Nephron progenitor cell (in vitro differentiated cells): ENCODE measurements around the gene CFAP46.
A peak's percentile ranks its signal among the peaks of the same experiment; 100 is the strongest.

Experiments used
- DNase-seq: peaks from one replicate; pipeline ENCODE4 v3.0.0; 2021
- H3K27ac Mint-ChIP-seq: 2 replicates; pipeline ENCODE4 v1.8.0; 2021; ENCODE audit warnings: mild to moderate bottlenecking, moderate library complexity, mixed read lengths
- H3K27me3 Mint-ChIP-seq: 2 replicates; pipeline ENCODE4 v1.8.0; 2021; ENCODE audit warnings: mild to moderate bottlenecking, low read depth, mixed read lengths; ENCODE audit not compliant: poor library complexity
- H3K36me3 Mint-ChIP-seq: 2 replicates; pipeline ENCODE4 v1.8.0; 2021; ENCODE audit warnings: low read depth, mixed read lengths
- H3K4me1 Mint-ChIP-seq: 2 replicates; pipeline ENCODE4 v1.8.0; 2021; ENCODE audit warnings: mixed read lengths
- H3K4me3 Mint-ChIP-seq: 2 replicates; pipeline ENCODE4 v1.8.0; 2021; ENCODE audit warnings: mild to moderate bottlenecking, moderate library complexity, mixed read lengths
- H3K9me3 Mint-ChIP-seq: 2 replicates; pipeline ENCODE4 v1.8.0; 2021; ENCODE audit warnings: mild to moderate bottlenecking, moderate library complexity, mixed read lengths
- CTCF ChIP-seq: fragments of 200-600 bp; sonication (generic); IDR thresholded peaks from 2 replicates; pipeline ENCODE4 v1.5.0; 2021; ENCODE audit warnings: antibody characterized with exemption

CFAP46 gene

GRCh38 chr10:132977076-132977475, 34.7 kb upstream of the CFAP46 start:
- peaks cover 27% of the 10 kb centered on the region for H3K4me1 Mint-ChIP-seq
- H3K27ac Mint-ChIP-seq: no peak overlapping the region
- H3K9me3 Mint-ChIP-seq: no peaks in the 10 kb centered on the region
- peaks cover 42% of the 10 kb centered on the region for H3K27me3 Mint-ChIP-seq
- no peak for TF ChIP-seq CTCF
- DNase-seq: no peak
- H3K4me3 Mint-ChIP-seq: no peak overlapping the region
- no peaks in the 10 kb centered on the region for H3K36me3 Mint-ChIP-seq

- H3K36me3 Mint-ChIP-seq: no peaks in the 10 kb centered on the region
- H3K4me3 Mint-ChIP-seq: no peak overlapping the region
- H3K4me1 Mint-ChIP-seq: peaks cover 35% of the 10 kb centered on the region
- H3K27ac Mint-ChIP-seq: peak overlapping the region; percentile 16
- H3K9me3 Mint-ChIP-seq: peaks cover 5% of the 10 kb centered on the region
- DNase-seq: no peak
- peaks cover 37% of the 10 kb centered on the region for H3K27me3 Mint-ChIP-seq
- TF ChIP-seq CTCF: no peak
These were observed 33.7 kb upstream of the CFAP46 start for GRCh38 chr10:132975831-132976682.

GRCh38 chr10:132974886-132975830, 32.8 kb upstream of the CFAP46 start:
- no peak for DNase-seq
- H3K4me1 Mint-ChIP-seq: peaks cover 35% of the 10 kb centered on the region
- peaks cover 40% of the 10 kb centered on the region for H3K27me3 Mint-ChIP-seq
- peaks cover 10% of the 10 kb centered on the region for H3K9me3 Mint-ChIP-seq
- H3K27ac Mint-ChIP-seq: peak overlapping the region; percentile 93
- H3K36me3 Mint-ChIP-seq: no peaks in the 10 kb centered on the region
- no peak overlapping the region for H3K4me3 Mint-ChIP-seq
- no peak for TF ChIP-seq CTCF

- Mint-ChIP-seq H3K27me3 (peaks cover 39% of the 10 kb centered on the region), H3K36me3 (no peaks in the 10 kb centered on the region), H3K4me3 (no peak overlapping the region), H3K9me3 (peaks cover 13% of the 10 kb centered on the region), H3K4me1 (peaks cover 35% of the 10 kb centered on the region), H3K27ac (no peak overlapping the region)
- no peak for TF ChIP-seq CTCF
- no peak for DNase-seq
These were observed 32.0 kb upstream of the CFAP46 start for GRCh38 chr10:132974249-132974796.

GRCh38 chr10:132973903-132974241, 31.5 kb upstream of the CFAP46 start:
- H3K36me3 Mint-ChIP-seq: no peaks in the 10 kb centered on the region

More at GRCh38 chr10:132973903-132974241, 31.5 kb upstream of the CFAP46 start:
- H3K9me3 Mint-ChIP-seq: peaks cover 13% of the 10 kb centered on the region
- peaks cover 43% of the 10 kb centered on the region for H3K27me3 Mint-ChIP-seq
- no peak for TF ChIP-seq CTCF
- no peak for DNase-seq
- H3K4me1 Mint-ChIP-seq: peaks cover 35% of the 10 kb centered on the region
- H3K4me3 Mint-ChIP-seq: no peak overlapping the region
- no peak overlapping the region for H3K27ac Mint-ChIP-seq
